GM18505 (cell line): ENCODE results near the gene CETN1.
A peak's percentile ranks its signal among the peaks of the same experiment; 100 is the strongest.

Source experiments
- ATAC-seq: cut with Tn5 transposase; IDR thresholded peaks from one replicate; pipeline ENCODE4 v1.9.1; 2021; ENCODE audit not compliant: unreplicated experiment
- POLR2A ChIP-seq: IDR thresholded peaks from 4 replicates; pipeline ENCODE4 v1.6.1; 2011; ENCODE audit warnings: borderline replicate concordance; ENCODE audit not compliant: insufficient read depth, insufficient read length; ENCODE audit errors: extremely low read depth

CETN1 gene

GRCh38 chr18:580154-580553 is at the start of gene CETN1:
CETN1 (plus strand) TSS chr18:580380; CDS start chr18:580409, 29 bp downstream.
- ATAC-seq = no peak

DNA sequence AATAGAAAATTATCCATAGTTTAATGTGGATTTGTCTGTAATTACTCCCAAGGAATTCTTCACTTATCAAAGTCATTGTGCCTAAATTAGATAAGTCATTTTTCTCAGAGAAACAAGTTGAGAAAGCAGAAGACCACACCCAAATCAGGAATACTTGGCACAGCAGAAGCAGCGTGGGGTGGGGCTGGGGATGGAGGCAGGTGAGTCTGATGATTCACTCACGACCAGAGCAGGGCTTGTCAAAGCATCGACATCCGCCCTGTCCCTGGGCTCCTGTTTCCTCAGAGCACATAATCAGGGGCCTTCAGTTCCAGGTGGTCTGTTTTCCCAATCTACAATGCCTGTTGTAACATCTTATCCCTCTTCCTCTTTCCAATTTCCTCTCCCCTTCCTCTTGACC is 48.2 kb upstream of the CETN1 start:
- TF ChIP-seq POLR2A = no peak
- ATAC-seq = no peak

More at GRCh38 chr18:580154-580553, at the start of gene CETN1:
- no peak for TF ChIP-seq POLR2A

DNA sequence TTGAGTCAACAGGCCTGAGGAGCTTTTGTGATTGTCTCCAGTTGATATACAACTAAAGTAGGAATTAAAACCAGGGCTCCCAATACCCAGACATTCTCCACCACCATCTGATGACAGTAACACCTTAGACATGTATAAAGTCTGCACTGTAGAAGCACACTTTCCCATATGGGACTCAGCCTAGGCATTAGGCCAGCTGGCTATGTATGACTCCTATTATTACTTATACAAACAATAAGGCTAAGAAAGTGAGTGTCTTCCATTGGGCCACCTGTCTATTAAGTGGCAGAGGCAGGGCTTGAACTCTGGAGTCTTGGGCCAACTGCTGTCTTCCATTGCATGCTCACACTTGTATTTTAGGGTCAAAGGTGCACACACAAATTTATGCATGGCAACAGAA is 47.5 kb upstream of the CETN1 start:
- ATAC-seq = no peak
- TF ChIP-seq POLR2A = no peak

- TF ChIP-seq POLR2A = no peak
- ATAC-seq = no peak
These were observed 46.1 kb upstream of the CETN1 start for GRCh38 chr18:533995-534601.

DNA sequence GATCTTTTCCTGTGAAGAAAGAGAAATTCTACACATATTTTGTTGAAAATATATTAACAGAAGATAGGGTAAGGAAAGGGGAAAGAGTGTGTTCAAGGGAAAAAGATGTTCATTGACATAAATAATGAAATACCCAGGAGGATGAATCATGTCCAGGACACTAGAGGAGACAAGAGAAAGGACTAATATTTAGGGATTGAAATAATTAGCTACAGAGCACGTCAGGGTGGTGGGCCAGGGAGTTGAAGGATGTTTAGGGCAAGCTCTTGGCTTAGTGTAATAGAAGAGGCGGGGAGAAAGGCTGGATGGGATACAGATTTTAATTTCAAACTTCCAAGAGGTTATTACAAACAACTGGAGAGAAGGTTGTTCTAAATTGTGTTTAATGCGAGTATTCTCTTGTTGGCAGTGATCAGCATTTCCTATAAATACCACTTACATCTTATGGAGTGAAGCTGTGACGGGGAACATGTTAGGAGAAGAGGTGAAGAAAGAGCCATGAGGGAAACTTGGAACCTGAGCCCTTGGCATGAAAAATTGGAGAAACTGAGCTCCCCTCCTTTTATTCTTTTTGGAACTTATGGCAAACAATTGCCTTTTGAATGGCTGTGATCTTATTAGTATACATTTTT is 36.6 kb upstream of the CETN1 start:
- no peak for TF ChIP-seq POLR2A
- ATAC-seq = no peak

GRCh38 chr18:549967-550366 is 30.2 kb upstream of the CETN1 start:
- no peak for ATAC-seq
- TF ChIP-seq POLR2A = no peak

- peak; percentile 75 for ATAC-seq
These were observed 28.6 kb upstream of the CETN1 start for GRCh38 chr18:551404-552061.

GRCh38 chr18:555705-556457 is 24.3 kb upstream of the CETN1 start:
- ATAC-seq = no peak
- TF ChIP-seq POLR2A = no peak

More at GRCh38 chr18:551404-552061, 28.6 kb upstream of the CETN1 start:
- TF ChIP-seq POLR2A = no peak

GRCh38 chr18:564708-565561 is 15.2 kb upstream of the CETN1 start:
- no peak for ATAC-seq
- no peak for TF ChIP-seq POLR2A

DNA sequence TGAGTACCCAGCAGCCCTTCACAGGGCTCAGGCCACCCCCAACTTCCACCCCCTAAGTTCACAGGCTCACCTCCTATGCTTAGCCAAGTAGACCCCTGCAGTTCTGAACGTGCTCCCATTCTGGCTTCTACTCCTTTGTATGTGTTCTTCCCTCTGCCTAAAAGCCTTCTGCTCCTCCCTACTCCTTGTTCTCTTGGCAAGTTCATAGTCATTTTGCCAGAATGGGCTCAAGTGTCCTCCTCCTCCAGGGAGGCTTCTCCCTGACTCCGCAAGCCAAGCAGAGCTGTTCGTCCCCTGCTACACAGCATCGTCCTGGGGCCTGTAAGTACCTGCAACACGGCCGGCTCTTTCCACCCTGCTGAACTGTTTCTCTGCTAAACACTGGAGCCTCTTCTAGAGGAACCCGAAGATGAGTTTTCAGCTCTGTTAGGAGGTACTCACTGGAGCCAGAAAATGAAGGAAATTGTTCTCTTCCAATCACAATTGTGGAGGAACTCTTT is 14.6 kb upstream of the CETN1 start:
- no peak for ATAC-seq
- TF ChIP-seq POLR2A = no peak

- no peak for ATAC-seq
- no peak for TF ChIP-seq POLR2A
These were observed 13.1 kb upstream of the CETN1 start for GRCh38 chr18:567122-567521.

GRCh38 chr18:568731-569130 is 11.4 kb upstream of the CETN1 start:
- no peak for ATAC-seq
- no peak for TF ChIP-seq POLR2A
